ENCODE results near the gene MASP1.

GRCh38 chr3:187256051-187256616, 35.4 kb downstream of the MASP1 start:
- no peak for TF ChIP-seq CTCF (IDR thresholded peaks at IDR 0.05; ENCODE audit: low read length)
- no peak for TF ChIP-seq EZH2 (IDR thresholded peaks at IDR 0.05; ENCODE audit: borderline replicate concordance, low read length)
